ENCODE results near the gene CALB2. TPM values are rescaled to one million over a fixed set of nuclear protein-coding genes. Genes with fewer than 3 reads are reported as not detected.

Gene CALB2
- total and polyA plus RNA-seq, 2 of the 13 experiments (the other 11 are each of a cell fraction or from before 2014, with no cell fraction given), result 0.37 to 0.40 TPM

DNA sequence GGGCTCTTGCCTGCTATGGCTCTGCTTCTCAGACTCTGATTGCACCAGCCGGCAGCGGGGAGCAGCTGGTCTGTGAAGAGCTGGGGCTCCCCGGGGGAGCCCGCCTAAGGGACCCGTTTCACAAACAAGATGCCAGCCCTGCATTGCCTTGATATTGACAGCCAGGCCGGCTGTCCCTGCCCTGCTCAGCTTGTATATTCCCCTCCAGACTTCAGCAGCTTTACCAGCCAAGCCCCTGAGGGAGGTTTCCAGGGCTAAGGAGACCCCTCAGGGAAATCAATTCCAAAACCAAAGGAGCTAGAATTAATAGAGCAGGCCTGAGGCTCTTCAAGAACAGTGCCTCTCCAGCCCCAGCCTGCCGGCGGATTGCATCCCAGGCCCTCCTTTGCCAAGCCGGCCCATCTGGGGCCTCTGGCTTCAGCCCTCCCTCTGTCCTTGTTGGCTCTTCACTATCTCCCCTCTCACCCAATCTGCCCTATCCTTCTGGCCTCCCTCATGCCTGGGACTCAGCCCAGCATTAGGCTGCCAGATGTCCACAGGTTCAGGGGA is 5.7 kb downstream of the CALB2 start:
- Histone ChIP-seq H3K36me3 (replicated peaks in 1 of 2; ENCODE audit: control insufficient read depth in 1 of 2, insufficient read depth in 2 of 2, low read length in 2 of 2) (no peaks in the 10 kb centered on the region), H3K9me3 (ENCODE audit: low read length) (no peaks in the 10 kb centered on the region), H2AFZ (ENCODE audit: low read length) (no peak overlapping the region), H3K4me1 (ENCODE audit: insufficient read depth, low read length) (no peaks in the 10 kb centered on the region), H3K4me2 (ENCODE audit: low read depth, low read length) (no peak overlapping the region), H4K20me1 (ENCODE audit: insufficient read depth, low read length) (no peaks in the 10 kb centered on the region), H3K4me3 (replicated peaks in 1 of 3; ENCODE audit: insufficient read depth in 1 of 3, low read depth in 2 of 3, low read length in 3 of 3) (no peak overlapping the region), H3K9ac (ENCODE audit: insufficient read depth, low read depth, low read length) (no peak overlapping the region), H3K79me2 (ENCODE audit: insufficient read depth, low read length) (no peaks in the 10 kb centered on the region), H3K27me3 (ENCODE audit: control insufficient read depth in 1 of 2, insufficient read depth in 2 of 2, low read length in 2 of 2) (peaks cover 4 to 59% of the 10 kb centered on the region in 2 experiments; a peak in 3 of 5 replicates), H3K27ac (ENCODE audit: extremely low read length, insufficient read depth, low read length) (no peak overlapping the region)
- POLR2A ChIA-PET, result no interaction called here
- intact Hi-C loops (cut with micrococcal nuclease; ENCODE audit: unreplicated experiment) (no loop called here), in situ Hi-C loops (cut with HindIII; ENCODE audit: extremely low pct_ligation_motif_present, low pct_unique_long_range_greater_than_20kb) (no loop called here)
- CTCF ChIA-PET (ENCODE audit: low intra/inter-chr PET ratio, low total read pairs), result no interaction called here
- TF ChIP-seq ZNF225 (CRISPR knock-in tag; IDR thresholded peaks at IDR 0.05), result no peak
- TF ChIP-seq, protein P1, sequence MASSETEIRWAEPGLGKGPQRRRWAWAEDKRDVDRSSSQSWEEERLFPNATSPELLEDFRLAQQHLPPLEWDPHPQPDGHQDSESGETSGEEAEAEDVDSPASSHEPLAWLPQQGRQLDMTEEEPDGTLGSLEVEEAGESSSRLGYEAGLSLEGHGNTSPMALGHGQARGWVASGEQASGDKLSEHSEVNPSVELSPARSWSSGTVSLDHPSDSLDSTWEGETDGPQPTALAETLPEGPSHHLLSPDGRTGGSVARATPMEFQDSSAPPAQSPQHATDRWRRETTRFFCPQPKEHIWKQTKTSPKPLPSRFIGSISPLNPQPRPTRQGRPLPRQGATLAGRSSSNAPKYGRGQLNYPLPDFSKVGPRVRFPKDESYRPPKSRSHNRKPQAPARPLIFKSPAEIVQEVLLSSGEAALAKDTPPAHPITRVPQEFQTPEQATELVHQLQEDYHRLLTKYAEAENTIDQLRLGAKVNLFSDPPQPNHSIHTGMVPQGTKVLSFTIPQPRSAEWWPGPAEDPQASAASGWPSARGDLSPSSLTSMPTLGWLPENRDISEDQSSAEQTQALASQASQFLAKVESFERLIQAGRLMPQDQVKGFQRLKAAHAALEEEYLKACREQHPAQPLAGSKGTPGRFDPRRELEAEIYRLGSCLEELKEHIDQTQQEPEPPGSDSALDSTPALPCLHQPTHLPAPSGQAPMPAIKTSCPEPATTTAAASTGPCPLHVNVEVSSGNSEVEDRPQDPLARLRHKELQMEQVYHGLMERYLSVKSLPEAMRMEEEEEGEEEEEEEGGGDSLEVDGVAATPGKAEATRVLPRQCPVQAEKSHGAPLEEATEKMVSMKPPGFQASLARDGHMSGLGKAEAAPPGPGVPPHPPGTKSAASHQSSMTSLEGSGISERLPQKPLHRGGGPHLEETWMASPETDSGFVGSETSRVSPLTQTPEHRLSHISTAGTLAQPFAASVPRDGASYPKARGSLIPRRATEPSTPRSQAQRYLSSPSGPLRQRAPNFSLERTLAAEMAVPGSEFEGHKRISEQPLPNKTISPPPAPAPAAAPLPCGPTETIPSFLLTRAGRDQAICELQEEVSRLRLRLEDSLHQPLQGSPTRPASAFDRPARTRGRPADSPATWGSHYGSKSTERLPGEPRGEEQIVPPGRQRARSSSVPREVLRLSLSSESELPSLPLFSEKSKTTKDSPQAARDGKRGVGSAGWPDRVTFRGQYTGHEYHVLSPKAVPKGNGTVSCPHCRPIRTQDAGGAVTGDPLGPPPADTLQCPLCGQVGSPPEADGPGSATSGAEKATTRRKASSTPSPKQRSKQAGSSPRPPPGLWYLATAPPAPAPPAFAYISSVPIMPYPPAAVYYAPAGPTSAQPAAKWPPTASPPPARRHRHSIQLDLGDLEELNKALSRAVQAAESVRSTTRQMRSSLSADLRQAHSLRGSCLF (CRISPR knock-in tag; IDR thresholded peaks at IDR 0.05; ENCODE audit: borderline replicate concordance), result no peak
- TF ChIP-seq CEBPG (CRISPR knock-in tag; IDR thresholded peaks at IDR 0.05), result no peak
- no peak for TF ChIP-seq HOXA9 (CRISPR knock-in tag; IDR thresholded peaks at IDR 0.05; ENCODE audit: borderline replicate concordance)
- no peak for TF ChIP-seq NONO (IDR thresholded peaks at IDR 0.05)
- TF ChIP-seq NONO (CRISPR knock-in tag; conservative IDR thresholded peaks at IDR 0.05), result no peak
- TF ChIP-seq ZNF121 (CRISPR knock-in tag; IDR thresholded peaks at IDR 0.05), result no peak
- no peak for TF ChIP-seq ZNF33B (CRISPR knock-in tag; IDR thresholded peaks at IDR 0.05)
- no peak for TF ChIP-seq TBP (CRISPR knock-in tag; IDR thresholded peaks at IDR 0.05)
- no peak for TF ChIP-seq ZBTB38 (CRISPR knock-in tag; IDR thresholded peaks at IDR 0.05)
- TF ChIP-seq MAFK (conservative IDR thresholded peaks at IDR 0.05 in 1 of 2, IDR thresholded peaks at IDR 0.05 in 1 of 2; ENCODE audit: low read length in 2 of 2), result no peak
- TF ChIP-seq GTF2F1 (IDR thresholded peaks at IDR 0.05; ENCODE audit: low read length), result no peak
- TF ChIP-seq SETDB1 (CRISPR knock-in tag; IDR thresholded peaks at IDR 0.05; ENCODE audit: borderline replicate concordance), result no peak
- TF ChIP-seq, protein P2, sequence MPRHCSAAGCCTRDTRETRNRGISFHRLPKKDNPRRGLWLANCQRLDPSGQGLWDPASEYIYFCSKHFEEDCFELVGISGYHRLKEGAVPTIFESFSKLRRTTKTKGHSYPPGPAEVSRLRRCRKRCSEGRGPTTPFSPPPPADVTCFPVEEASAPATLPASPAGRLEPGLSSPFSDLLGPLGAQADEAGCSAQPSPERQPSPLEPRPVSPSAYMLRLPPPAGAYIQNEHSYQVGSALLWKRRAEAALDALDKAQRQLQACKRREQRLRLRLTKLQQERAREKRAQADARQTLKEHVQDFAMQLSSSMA (CRISPR knock-in tag; IDR thresholded peaks at IDR 0.05), result no peak
- FAIRE-seq (no peak), ATAC-seq (no peak), DNase-seq (ENCODE audit: low spot score) (no peak)
- WGBS (ENCODE audit: low lambda C conversion rate), result 14% methylated on average over 9 of the region's 9 CpGs
- BruUV-seq (replicated peaks), result no TSS peak
